K562 (cell line): ENCODE measurements around the gene PAAF1. TPM values are rescaled to one million over a fixed set of nuclear protein-coding genes. Genes with fewer than 3 reads are reported as not detected.
A peak's percentile ranks its signal among the peaks of the same experiment; 100 is the strongest.

ENCODE experiments used
- ATF3 ChIP-seq, 2 experiments: fragments of 450-650 bp in 1 of 2; sonication (generic) in 1 of 2; formaldehyde crosslinking in 1 of 2; IDR thresholded peaks in 1 of 2; conservative IDR thresholded peaks in 1 of 2; 2 replicates each; pipeline versions ENCODE4 v1.6.1 to v1.8.1; 2016 to 2023; ENCODE audit warnings: mild to moderate bottlenecking in 2 of 2, moderate library complexity in 2 of 2, inconsistent platforms in 1 of 2, missing genetic modification reagents in 1 of 2
- BCOR ChIP-seq: fragments of 450-650 bp; IDR thresholded peaks from 2 replicates; pipeline ENCODE4 v1.6.1; 2016
- CBX1 ChIP-seq: sonication (generic); IDR thresholded peaks from 2 replicates; pipeline ENCODE4 v1.6.1; 2016; ENCODE audit warnings: antibody characterized with exemption, low read depth, mild to moderate bottlenecking
- FOXK1 ChIP-seq: sonication (generic); formaldehyde crosslinking; IDR thresholded peaks from 2 replicates; pipeline ENCODE4 v1.8.0; 2022; ENCODE audit warnings: missing genetic modification reagents, mild to moderate bottlenecking, borderline replicate concordance
- MAZ ChIP-seq, 2 experiments: fragments of 450-650 bp in 1 of 2; sonication (generic) in 1 of 2; formaldehyde crosslinking; IDR thresholded peaks in 1 of 2; conservative IDR thresholded peaks in 1 of 2; 2 replicates each; pipeline versions ENCODE4 v1.4.0 to v1.5.0; 2020; ENCODE audit warnings: mild to moderate bottlenecking in 1 of 2, missing genetic modification reagents in 1 of 2
- MECOM ChIP-seq: fragments of 250-450 bp; sonication (Bioruptor Pico); IDR thresholded peaks from 2 replicates; pipeline ENCODE4 v1.8.0; 2022; ENCODE audit warnings: inconsistent platforms
- NFE2 ChIP-seq: IDR thresholded peaks from 2 replicates; pipeline ENCODE4 v1.6.1; 2014; ENCODE audit warnings: antibody characterized with exemption, low read depth
- POLR2A ChIP-seq: fragments of 450-650 bp; conservative IDR thresholded peaks from 2 replicates; pipeline ENCODE4 v1.6.1; 2016
- RBFOX2 ChIP-seq: fragments of 200-400 bp; formaldehyde crosslinking; IDR thresholded peaks from 2 replicates; pipeline ENCODE4 v1.6.1; 2017; ENCODE audit warnings: low read depth, mild to moderate bottlenecking, low read length, moderate library complexity
- RBM15 ChIP-seq: fragments of 200-400 bp; formaldehyde crosslinking; IDR thresholded peaks from 2 replicates; pipeline ENCODE4 v1.6.1; 2018; ENCODE audit warnings: mild to moderate bottlenecking, low read length, moderate library complexity; ENCODE audit not compliant: insufficient read depth
- STAT5A ChIP-seq: IDR thresholded peaks from 2 replicates; pipeline ENCODE4 v1.6.1; 2012; ENCODE audit warnings: low read length, inconsistent platforms, borderline replicate concordance
- TCF7L2 ChIP-seq: fragments of 150-350 bp; IDR thresholded peaks from 2 replicates; pipeline ENCODE4 v1.6.1; 2016; ENCODE audit warnings: low read depth, mild to moderate bottlenecking, low read length, moderate library complexity
- polyA plus RNA-seq, 8 experiments: library from polyadenylated mRNA; depleted of rRNA in 4 of 8; stranded (reverse) in 5 of 8; unstranded in 3 of 8; fragments of >200 nt; fragmentation: Nextera tagmentation in 2 of 8; fragmentation: Illumina TruSeq in 1 of 8; extraction: Ambion mirVana in 2 of 8; extraction: Trizol in 1 of 8; gene quantifications; 2 replicates each; pipeline versions ENCODE4 v1.2.1 to v1.2.3, GENCODE V29; 2011 to 2014; ENCODE audit warnings: inconsistent platforms in 1 of 8, missing spikeins in 1 of 8
- total RNA-seq, 7 experiments: library from RNA; depleted of rRNA in 6 of 7; stranded (reverse); fragments of >200 nt in 6 of 7; fragmentation: Illumina TruSeq in 2 of 7; extraction: Trizol in 2 of 7; gene quantifications; 2 replicates each; pipeline versions ENCODE4 v1.2.1 to v1.2.3, GENCODE V29; 2011 to 2021; ENCODE audit warnings: low replicate concordance in 1 of 7

PAAF1 gene
- total and polyA plus RNA-seq, 9 of the 15 experiments (the other 6 are each of a cell fraction or from before 2014, with no cell fraction given) = 13.5 to 78.6 (median 23.3) TPM

GRCh38 chr11:73976451-73977151 lies 99.8 kb downstream of the PAAF1 start (continued):
- TF ChIP-seq ATF3 (IDR thresholded peaks at IDR 0.05) (0 out of 2 replicates have a peak, but pooled peaks have one; percentile 11), ATF3 (CRISPR knock-in tag; conservative IDR thresholded peaks at IDR 0.05) (no peak), BCOR (no peak), STAT5A (no peak), CBX1 (no peak), RBFOX2 (peak; percentile 64), POLR2A (0 out of 2 replicates have a peak, but pooled peaks have one; percentile 9), MECOM (CRISPR knock-in tag) (no peak), NFE2 (no peak), RBM15 (no peak), TCF7L2 (no peak), FOXK1 (CRISPR knock-in tag) (no peak), MAZ (CRISPR knock-in tag; conservative IDR thresholded peaks at IDR 0.05 in 1 of 2, IDR thresholded peaks at IDR 0.05 in 1 of 2) (no peak)
